ENCODE data around the gene TBC1D24.
A peak's percentile ranks its signal among the peaks of the same experiment; 100 is the strongest.
"Not testable (repeated sequence)": the region's sequence is repeated elsewhere in the genome, so short reads cannot be mapped to it uniquely, and the experiment has no call there.

TBC1D24 gene

GRCh38 chr16:2475413-2476344 is 752 bp downstream of the TBC1D24 start:
- Histone ChIP-seq H3K4me1 (peaks cover 5% of the 10 kb centered on the region), H3K36me3 (ENCODE audit: control insufficient read depth, insufficient read depth, low read length) (no peaks in the 10 kb centered on the region), H3K79me2 (no peaks in the 10 kb centered on the region), H3K27ac (no peak overlapping the region), H3K27me3 (ENCODE audit: control insufficient read depth, insufficient read depth, low read length) (no peaks in the 10 kb centered on the region), H3K4me3 (ENCODE audit: low read depth, low read length) (peak overlapping the region; percentile 50), H3K4me2 (ENCODE audit: low read length) (peak overlapping the region; percentile 84), H2AFZ (peak overlapping the region; percentile 81), H3K9me3 (ENCODE audit: control insufficient read depth, low read length) (no peaks in the 10 kb centered on the region), H3K9ac (no peak overlapping the region)
- no peak for TF ChIP-seq CTCF (IDR thresholded peaks at IDR 0.05)

- Histone ChIP-seq H3K4me1 (peaks cover 5% of the 10 kb centered on the region), H3K27me3 (ENCODE audit: control insufficient read depth, insufficient read depth, low read length) (no peaks in the 10 kb centered on the region), H3K79me2 (no peaks in the 10 kb centered on the region), H3K27ac (no peak overlapping the region), H2AFZ (no peak overlapping the region), H3K36me3 (ENCODE audit: control insufficient read depth, insufficient read depth, low read length) (no peaks in the 10 kb centered on the region), H3K4me3 (ENCODE audit: low read depth, low read length) (no peak overlapping the region), H3K4me2 (ENCODE audit: low read length) (no peak overlapping the region), H3K9ac (no peak overlapping the region), H3K9me3 (ENCODE audit: control insufficient read depth, low read length) (no peaks in the 10 kb centered on the region)
- TF ChIP-seq CTCF (IDR thresholded peaks at IDR 0.05): no peak
Observed at GRCh38 chr16:2476345-2476720, 1.4 kb downstream of the TBC1D24 start.

GRCh38 chr16:2476741-2477140 is 1.8 kb downstream of the TBC1D24 start:
- Histone ChIP-seq H3K4me1 (peaks cover 5% of the 10 kb centered on the region), H3K4me3 (ENCODE audit: low read depth, low read length) (no peak overlapping the region), H3K27ac (no peak overlapping the region), H3K27me3 (ENCODE audit: control insufficient read depth, insufficient read depth, low read length) (no peaks in the 10 kb centered on the region), H3K36me3 (ENCODE audit: control insufficient read depth, insufficient read depth, low read length) (no peaks in the 10 kb centered on the region), H3K4me2 (ENCODE audit: low read length) (no peak overlapping the region), H2AFZ (no peak overlapping the region), H3K79me2 (no peaks in the 10 kb centered on the region), H3K9ac (no peak overlapping the region), H3K9me3 (ENCODE audit: control insufficient read depth, low read length) (no peaks in the 10 kb centered on the region)
- TF ChIP-seq CTCF (IDR thresholded peaks at IDR 0.05): no peak

- Histone ChIP-seq H3K36me3 (ENCODE audit: control insufficient read depth, insufficient read depth, low read length) (no peaks in the 10 kb centered on the region), H3K4me2 (ENCODE audit: low read length) (no peak overlapping the region), H3K4me3 (ENCODE audit: low read depth, low read length) (no peak overlapping the region), H3K27me3 (ENCODE audit: control insufficient read depth, insufficient read depth, low read length) (no peaks in the 10 kb centered on the region), H3K9me3 (ENCODE audit: control insufficient read depth, low read length) (no peaks in the 10 kb centered on the region), H3K4me1 (peaks cover 5% of the 10 kb centered on the region), H2AFZ (no peak overlapping the region), H3K27ac (no peak overlapping the region), H3K79me2 (peaks cover 2% of the 10 kb centered on the region), H3K9ac (no peak overlapping the region)
- no peak for TF ChIP-seq CTCF (IDR thresholded peaks at IDR 0.05)
Observed at GRCh38 chr16:2477327-2477726, 2.4 kb downstream of the TBC1D24 start.

- H3K79me2 ChIP-seq: peaks cover 2% of the 10 kb centered on the region
- H3K9me3 ChIP-seq (ENCODE audit: control insufficient read depth, low read length): no peaks in the 10 kb centered on the region
- H3K36me3 ChIP-seq (ENCODE audit: control insufficient read depth, insufficient read depth, low read length): no peaks in the 10 kb centered on the region
- no peak for TF ChIP-seq CTCF (IDR thresholded peaks at IDR 0.05)
- H3K27me3 ChIP-seq (ENCODE audit: control insufficient read depth, insufficient read depth, low read length): no peaks in the 10 kb centered on the region
- no peak overlapping the region for H2AFZ ChIP-seq
- H3K4me2 ChIP-seq (ENCODE audit: low read length): no peak overlapping the region
- no peak overlapping the region for H3K4me3 ChIP-seq (ENCODE audit: low read depth, low read length)
- no peak overlapping the region for H3K27ac ChIP-seq
- peaks cover 5% of the 10 kb centered on the region for H3K4me1 ChIP-seq
- H3K9ac ChIP-seq: no peak overlapping the region
Observed at GRCh38 chr16:2478279-2478678, 3.4 kb downstream of the TBC1D24 start.

GRCh38 chr16:2479996-2480395 is 5.1 kb downstream of the TBC1D24 start:
- H3K36me3 ChIP-seq (ENCODE audit: control insufficient read depth, insufficient read depth, low read length); H3K27ac ChIP-seq; H3K4me1 ChIP-seq; H3K4me2 ChIP-seq (ENCODE audit: low read length); H3K27me3 ChIP-seq (ENCODE audit: control insufficient read depth, insufficient read depth, low read length); H3K4me3 ChIP-seq (ENCODE audit: low read depth, low read length); H3K9me3 ChIP-seq (ENCODE audit: control insufficient read depth, low read length); H2AFZ ChIP-seq; H3K9ac ChIP-seq; H3K79me2 ChIP-seq: not testable (repeated sequence)

Measured in parathyroid adenoma (tissue), 2 donors.